Astrocyte (in vitro differentiated cells and primary cell): Measurements from ENCODE around the gene TNFSF8. TPM values are rescaled to one million over a fixed set of nuclear protein-coding genes. Genes with fewer than 3 reads are reported as not detected.

ENCODE experiments used
- DNase-seq: peaks from one replicate; pipeline ENCODE4 v3.0.0-alpha.2; 2010; ENCODE audit warnings: low read depth
- FAIRE-seq: peaks from 2 replicates; lab custom pipeline; 2011; peaks lifted over from hg19 to GRCh38; lab: Jason Lieb, UNC
- H2AFZ ChIP-seq: 2 replicates; pipeline ENCODE4 v1.6.0; 2012; ENCODE audit warnings: low read depth, low read length, inconsistent platforms
- H3K27ac ChIP-seq: 2 replicates; pipeline ENCODE4 v1.5.1; 2011; ENCODE audit warnings: low read depth, low read length, inconsistent platforms
- H3K27me3 ChIP-seq: 2 replicates; pipeline ENCODE4 v1.6.0; 2011; ENCODE audit warnings: low read length, inconsistent platforms; ENCODE audit not compliant: insufficient read depth
- H3K36me3 ChIP-seq: 2 replicates; pipeline ENCODE4 v1.5.1; 2011; ENCODE audit warnings: low read length, inconsistent platforms; ENCODE audit not compliant: insufficient read depth
- H3K4me1 ChIP-seq: 2 replicates; pipeline ENCODE4 v1.5.1; 2011; ENCODE audit warnings: low read length, inconsistent platforms; ENCODE audit not compliant: insufficient read depth
- H3K4me2 ChIP-seq: 2 replicates; pipeline ENCODE4 v1.6.0; 2012; ENCODE audit warnings: low read length, inconsistent platforms
- H3K4me3 ChIP-seq: 2 replicates; pipeline ENCODE4 v1.5.1; 2011; ENCODE audit warnings: low read depth, mild to moderate bottlenecking, low read length, inconsistent platforms; ENCODE audit not compliant: insufficient read depth
- H3K79me2 ChIP-seq: 2 replicates; pipeline ENCODE4 v1.6.0; 2012; ENCODE audit warnings: mild to moderate bottlenecking, low read length, inconsistent platforms; ENCODE audit not compliant: insufficient read depth
- H3K9ac ChIP-seq: 2 replicates; pipeline ENCODE4 v1.6.0; 2012; ENCODE audit warnings: mild to moderate bottlenecking, low read length, inconsistent platforms
- H3K9me3 ChIP-seq: 2 replicates; pipeline ENCODE4 v1.5.1; 2012; ENCODE audit warnings: low read depth, mild to moderate bottlenecking, low read length, inconsistent platforms; ENCODE audit not compliant: insufficient read depth
- H4K20me1 ChIP-seq: 2 replicates; pipeline ENCODE4 v1.6.0; 2012; ENCODE audit warnings: low read length, inconsistent platforms; ENCODE audit not compliant: insufficient read depth
- H3K27ac Mint-ChIP-seq: one replicate; pipeline ENCODE4 v1.8.0; 2021; ENCODE audit warnings: mild to moderate bottlenecking, mixed read lengths; ENCODE audit not compliant: unreplicated experiment
- H3K27me3 Mint-ChIP-seq: one replicate; pipeline ENCODE4 v1.8.0; 2021; ENCODE audit warnings: low read depth, mixed read lengths; ENCODE audit not compliant: unreplicated experiment
- H3K36me3 Mint-ChIP-seq: one replicate; pipeline ENCODE4 v1.8.0; 2021; ENCODE audit warnings: low read depth, mixed read lengths; ENCODE audit not compliant: unreplicated experiment
- H3K4me1 Mint-ChIP-seq: one replicate; pipeline ENCODE4 v1.8.0; 2021; ENCODE audit warnings: low read depth, mixed read lengths; ENCODE audit not compliant: unreplicated experiment
- H3K4me3 Mint-ChIP-seq: one replicate; pipeline ENCODE4 v1.8.0; 2021; ENCODE audit warnings: mild to moderate bottlenecking, moderate library complexity, mixed read lengths; ENCODE audit not compliant: unreplicated experiment
- H3K9me3 Mint-ChIP-seq: one replicate; pipeline ENCODE4 v1.8.0; 2021; ENCODE audit warnings: mild to moderate bottlenecking, mixed read lengths; ENCODE audit not compliant: unreplicated experiment
- CTCF ChIP-seq: IDR thresholded peaks from 2 replicates; pipeline ENCODE4 v1.5.1; 2011; ENCODE audit warnings: low read depth, mild to moderate bottlenecking, inconsistent platforms, low read length, moderate library complexity; ENCODE audit not compliant: insufficient read depth
- EZH2 ChIP-seq: IDR thresholded peaks from 2 replicates; pipeline ENCODE4 v1.6.1; 2012; ENCODE audit warnings: mild to moderate bottlenecking, low read length, inconsistent platforms; ENCODE audit not compliant: insufficient read depth
- total RNA-seq: library from RNA; stranded (reverse); gene quantifications from 2 replicates; pipeline ENCODE4 v1.2.1, GENCODE V29; 2021

Gene TNFSF8
- total RNA-seq, 1 donor from 2014 or later: not detected

GRCh38 chr9:114909661-114910060 is 20.7 kb downstream of the TNFSF8 start:
- Histone ChIP-seq H3K9me3 (no peaks in the 10 kb centered on the region), H3K4me1 (peaks cover 15% of the 10 kb centered on the region), H3K27ac (no peak overlapping the region), H2AFZ (no peak overlapping the region), H3K4me3 (no peak overlapping the region), H4K20me1 (no peaks in the 10 kb centered on the region), H3K4me2 (no peak overlapping the region), H3K27me3 (no peaks in the 10 kb centered on the region), H3K79me2 (no peaks in the 10 kb centered on the region), H3K9ac (no peak overlapping the region), H3K36me3 (no peaks in the 10 kb centered on the region)
- DNase-seq (no peak), FAIRE-seq (no peak)
- H3K4me3 Mint-ChIP-seq: no peak overlapping the region
- no peaks in the 10 kb centered on the region for H3K36me3 Mint-ChIP-seq
- H3K27me3 Mint-ChIP-seq: peaks cover 2% of the 10 kb centered on the region
- peaks cover 21% of the 10 kb centered on the region for H3K4me1 Mint-ChIP-seq
- TF ChIP-seq CTCF (no peak), EZH2 (no peak)
- H3K9me3 Mint-ChIP-seq: no peaks in the 10 kb centered on the region
- H3K27ac Mint-ChIP-seq: no peak overlapping the region

- DNase-seq (peak; percentile 59), FAIRE-seq (no peak)
- Mint-ChIP-seq H3K9me3 (no peaks in the 10 kb centered on the region), H3K36me3 (no peaks in the 10 kb centered on the region), H3K27me3 (peaks cover 2% of the 10 kb centered on the region), H3K4me1 (peaks cover 21% of the 10 kb centered on the region), H3K27ac (peak overlapping the region; percentile 59), H3K4me3 (no peak overlapping the region)
- H3K9me3 ChIP-seq: no peaks in the 10 kb centered on the region
- H4K20me1 ChIP-seq: no peaks in the 10 kb centered on the region
- no peak overlapping the region for H3K27ac ChIP-seq
- TF ChIP-seq EZH2 (no peak), CTCF (no peak)
- H3K36me3 ChIP-seq: no peaks in the 10 kb centered on the region
- H3K4me3 ChIP-seq: no peak overlapping the region
- no peaks in the 10 kb centered on the region for H3K27me3 ChIP-seq
- H3K4me2 ChIP-seq: peak overlapping the region; percentile 26
- H3K79me2 ChIP-seq: no peaks in the 10 kb centered on the region
- no peak overlapping the region for H2AFZ ChIP-seq
- H3K4me1 ChIP-seq: peaks cover 15% of the 10 kb centered on the region
- no peak overlapping the region for H3K9ac ChIP-seq
These were observed 21.5 kb downstream of the TNFSF8 start for GRCh38 chr9:114908805-114909448.

GRCh38 chr9:114908104-114908622 is 22.2 kb downstream of the TNFSF8 start:
- Histone ChIP-seq H4K20me1 (no peaks in the 10 kb centered on the region), H3K79me2 (no peaks in the 10 kb centered on the region), H3K4me2 (peak overlapping the region; percentile 26), H3K36me3 (no peaks in the 10 kb centered on the region), H3K9ac (peak overlapping the region; percentile 1), H3K27ac (no peak overlapping the region), H2AFZ (no peak overlapping the region), H3K4me3 (no peak overlapping the region), H3K9me3 (no peaks in the 10 kb centered on the region), H3K4me1 (peaks cover 15% of the 10 kb centered on the region), H3K27me3 (no peaks in the 10 kb centered on the region)
- TF ChIP-seq EZH2: no peak
- no peak for FAIRE-seq
- Mint-ChIP-seq H3K9me3 (no peaks in the 10 kb centered on the region), H3K27me3 (peaks cover 2% of the 10 kb centered on the region), H3K4me1 (peaks cover 22% of the 10 kb centered on the region), H3K4me3 (no peak overlapping the region), H3K36me3 (no peaks in the 10 kb centered on the region), H3K27ac (peak overlapping the region; percentile 59)
- peak; percentile 47 for DNase-seq
